HEK293 (cell line): Measurements from ENCODE around the gene PICALM.

ENCODE experiments used
- CTCF ChIA-PET: fragments of 350-600 bp; formaldehyde crosslinking; extraction: SDS; loops from one replicate; lab custom pipeline; 2021; ENCODE audit warnings: antibody characterized with exemption; lab: Yijun Ruan, JAX
- POLR2A ChIA-PET: fragments of 300-600 bp; formaldehyde crosslinking; extraction: SDS; loops from one replicate; lab custom pipeline; 2020; ENCODE audit warnings: antibody characterized with exemption, inconsistent platforms; lab: Yijun Ruan, JAX
- H3K27ac ChIP-seq: fragments of 200-500 bp; sonication (Bioruptor generic); 2 replicates; pipeline ENCODE4 v1.5.1; 2014; ENCODE audit warnings: low read depth, low read length, control low read depth, inconsistent platforms; ENCODE audit errors: extremely low read depth
- H3K36me3 ChIP-seq, 2 experiments: fragments of 200-500 bp in 1 of 2; sonication (Bioruptor generic) in 1 of 2; 1 replicate in 1 of 2; 2 replicates in 1 of 2; pipeline ENCODE4 v1.5.1; 2014 to 2017; ENCODE audit warnings: inconsistent platforms in 2 of 2, low read length in 2 of 2; ENCODE audit not compliant: control insufficient read depth in 2 of 2, insufficient read depth in 1 of 2
- H3K4me1 ChIP-seq: fragments of 200-500 bp; sonication (Bioruptor generic); 2 replicates; pipeline ENCODE4 v1.5.1; 2014; ENCODE audit warnings: mild to moderate bottlenecking, low read length, inconsistent platforms; ENCODE audit not compliant: control insufficient read depth, insufficient read depth
- H3K4me3 ChIP-seq: 2 replicates; pipeline ENCODE4 v1.5.1; 2011; ENCODE audit warnings: low read depth, mild to moderate bottlenecking, control low read depth, low read length, moderate library complexity
- H3K9me3 ChIP-seq: fragments of 200-500 bp; sonication (Bioruptor generic); 2 replicates; pipeline ENCODE4 v1.5.1; 2014; ENCODE audit warnings: low read depth, low read length, inconsistent platforms; ENCODE audit not compliant: control insufficient read depth, insufficient read depth
- ATF2 ChIP-seq: fragments of 450-650 bp; formaldehyde crosslinking; IDR thresholded peaks from 2 replicates; pipeline ENCODE4 v1.5.1; 2016; ENCODE audit warnings: missing biosample characterization, missing genetic modification characterization, low read depth
- HIC1 ChIP-seq: fragments of 450-650 bp; formaldehyde crosslinking; IDR thresholded peaks from 2 replicates; pipeline ENCODE4 v1.5.1; 2016; ENCODE audit warnings: missing biosample characterization, missing genetic modification characterization
- KLF7 ChIP-seq: fragments of 450-650 bp; formaldehyde crosslinking; IDR thresholded peaks from 2 replicates; pipeline ENCODE4 v1.5.1; 2016; ENCODE audit warnings: missing biosample characterization, missing genetic modification characterization, borderline replicate concordance
- TCF7L2 ChIP-seq: IDR thresholded peaks from 2 replicates; pipeline ENCODE4 v1.6.1; 2011; ENCODE audit warnings: low read depth, mild to moderate bottlenecking, inconsistent platforms, low read length, moderate library complexity, borderline replicate concordance
- ZFP37 ChIP-seq: fragments of 450-650 bp; formaldehyde crosslinking; IDR thresholded peaks from 2 replicates; pipeline ENCODE4 v1.5.1; 2016; ENCODE audit warnings: missing biosample characterization, missing genetic modification characterization
- ZNF10 ChIP-seq: fragments of 450-650 bp; formaldehyde crosslinking; IDR thresholded peaks from 2 replicates; pipeline ENCODE4 v1.5.1; 2017; ENCODE audit warnings: missing biosample characterization, missing genetic modification characterization
- ZNF112 ChIP-seq: fragments of 450-650 bp; formaldehyde crosslinking; IDR thresholded peaks from 2 replicates; pipeline ENCODE4 v1.5.0; 2017; ENCODE audit warnings: missing biosample characterization, missing genetic modification characterization
- ZNF169 ChIP-seq: fragments of 450-650 bp; formaldehyde crosslinking; IDR thresholded peaks from 2 replicates; pipeline ENCODE4 v1.5.1; 2016; ENCODE audit warnings: missing biosample characterization, missing genetic modification characterization
- ZNF214 ChIP-seq: fragments of 450-650 bp; formaldehyde crosslinking; IDR thresholded peaks from 2 replicates; pipeline ENCODE4 v1.5.1; 2017; ENCODE audit warnings: missing biosample characterization, mild to moderate bottlenecking, missing genetic modification characterization, borderline replicate concordance
- ZNF280D ChIP-seq: fragments of 450-650 bp; formaldehyde crosslinking; IDR thresholded peaks from 2 replicates; pipeline ENCODE4 v1.5.1; 2016; ENCODE audit warnings: missing biosample characterization, missing genetic modification characterization
- ZNF350 ChIP-seq: fragments of 450-650 bp; formaldehyde crosslinking; IDR thresholded peaks from 2 replicates; pipeline ENCODE4 v1.5.0; 2017; ENCODE audit warnings: missing biosample characterization, mild to moderate bottlenecking, missing genetic modification characterization
- ZNF555 ChIP-seq: fragments of 450-650 bp; formaldehyde crosslinking; conservative IDR thresholded peaks from 2 replicates; pipeline ENCODE4 v1.5.1; 2017; ENCODE audit warnings: missing biosample characterization, mild to moderate bottlenecking, missing genetic modification characterization, inconsistent platforms
- ZNF560 ChIP-seq: fragments of 450-650 bp; formaldehyde crosslinking; IDR thresholded peaks from 2 replicates; pipeline ENCODE4 v1.5.1; 2017; ENCODE audit warnings: missing biosample characterization, missing genetic modification characterization, borderline replicate concordance
- ZNF670 ChIP-seq: fragments of 450-650 bp; formaldehyde crosslinking; IDR thresholded peaks from 2 replicates; pipeline ENCODE4 v1.5.1; 2016; ENCODE audit warnings: missing biosample characterization, missing genetic modification characterization, low read depth
- ZNF747 ChIP-seq: fragments of 450-650 bp; formaldehyde crosslinking; IDR thresholded peaks from 2 replicates; pipeline ENCODE4 v1.5.1; 2016; ENCODE audit warnings: missing biosample characterization, missing genetic modification characterization
- ZNF76 ChIP-seq: fragments of 450-650 bp; formaldehyde crosslinking; IDR thresholded peaks from 2 replicates; pipeline ENCODE4; 2016; ENCODE audit warnings: low read depth, missing biosample characterization, missing genetic modification characterization, borderline replicate concordance
- ZSCAN23 ChIP-seq: fragments of 450-650 bp; formaldehyde crosslinking; IDR thresholded peaks from 2 replicates; pipeline ENCODE4 v1.5.1; 2016; ENCODE audit warnings: missing biosample characterization, missing genetic modification characterization
- TF ChIP-seq, protein P1 (sequence below): fragments of 450-650 bp; formaldehyde crosslinking; IDR thresholded peaks from 2 replicates; pipeline ENCODE4 v1.5.1; 2017; ENCODE audit warnings: missing biosample characterization, mild to moderate bottlenecking, missing genetic modification characterization, moderate library complexity
- TF ChIP-seq, protein P2 (sequence below): fragments of 450-650 bp; formaldehyde crosslinking; IDR thresholded peaks from 2 replicates; pipeline ENCODE4 v1.5.1; 2016; ENCODE audit warnings: missing biosample characterization, missing genetic modification characterization, low read depth
- TF ChIP-seq, protein P3 (sequence below): fragments of 450-650 bp; formaldehyde crosslinking; optimal IDR thresholded peaks from 2 replicates; pipeline ENCODE3; 2016; ENCODE audit warnings: missing biosample characterization, mild to moderate bottlenecking, missing genetic modification characterization

PICALM gene

GRCh38 chr11:86034710-86035109 lies 34.2 kb downstream of the PICALM start (continued):
- no peak for TF ChIP-seq ZNF280D (tag by site-specific recombination)

- H3K36me3 ChIP-seq = peaks cover 4 to 41% of the 10 kb centered on the region in 2 experiments; a peak in 2 of 3 replicates
- ChIA-PET POLR2A (no interaction called here), CTCF (no interaction called here)
- no peaks in the 10 kb centered on the region for H3K4me1 ChIP-seq
- H3K27ac ChIP-seq = no peak overlapping the region
- TF ChIP-seq ZNF112 (tag by site-specific recombination) = no peak
- TF ChIP-seq, protein P1, sequence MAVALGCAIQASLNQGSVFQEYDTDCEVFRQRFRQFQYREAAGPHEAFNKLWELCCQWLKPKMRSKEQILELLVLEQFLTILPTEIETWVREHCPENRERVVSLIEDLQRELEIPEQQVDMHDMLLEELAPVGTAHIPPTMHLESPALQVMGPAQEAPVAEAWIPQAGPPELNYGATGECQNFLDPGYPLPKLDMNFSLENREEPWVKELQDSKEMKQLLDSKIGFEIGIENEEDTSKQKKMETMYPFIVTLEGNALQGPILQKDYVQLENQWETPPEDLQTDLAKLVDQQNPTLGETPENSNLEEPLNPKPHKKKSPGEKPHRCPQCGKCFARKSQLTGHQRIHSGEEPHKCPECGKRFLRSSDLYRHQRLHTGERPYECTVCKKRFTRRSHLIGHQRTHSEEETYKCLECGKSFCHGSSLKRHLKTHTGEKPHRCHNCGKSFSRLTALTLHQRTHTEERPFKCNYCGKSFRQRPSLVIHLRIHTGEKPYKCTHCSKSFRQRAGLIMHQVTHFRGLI = no peak
- TF ChIP-seq ZNF747 (tag by site-specific recombination) = no peak
- no peak for TF ChIP-seq ATF2 (tag by site-specific recombination)
- TF ChIP-seq ZNF560 (tag by site-specific recombination) = no peak
- TF ChIP-seq, protein P2, sequence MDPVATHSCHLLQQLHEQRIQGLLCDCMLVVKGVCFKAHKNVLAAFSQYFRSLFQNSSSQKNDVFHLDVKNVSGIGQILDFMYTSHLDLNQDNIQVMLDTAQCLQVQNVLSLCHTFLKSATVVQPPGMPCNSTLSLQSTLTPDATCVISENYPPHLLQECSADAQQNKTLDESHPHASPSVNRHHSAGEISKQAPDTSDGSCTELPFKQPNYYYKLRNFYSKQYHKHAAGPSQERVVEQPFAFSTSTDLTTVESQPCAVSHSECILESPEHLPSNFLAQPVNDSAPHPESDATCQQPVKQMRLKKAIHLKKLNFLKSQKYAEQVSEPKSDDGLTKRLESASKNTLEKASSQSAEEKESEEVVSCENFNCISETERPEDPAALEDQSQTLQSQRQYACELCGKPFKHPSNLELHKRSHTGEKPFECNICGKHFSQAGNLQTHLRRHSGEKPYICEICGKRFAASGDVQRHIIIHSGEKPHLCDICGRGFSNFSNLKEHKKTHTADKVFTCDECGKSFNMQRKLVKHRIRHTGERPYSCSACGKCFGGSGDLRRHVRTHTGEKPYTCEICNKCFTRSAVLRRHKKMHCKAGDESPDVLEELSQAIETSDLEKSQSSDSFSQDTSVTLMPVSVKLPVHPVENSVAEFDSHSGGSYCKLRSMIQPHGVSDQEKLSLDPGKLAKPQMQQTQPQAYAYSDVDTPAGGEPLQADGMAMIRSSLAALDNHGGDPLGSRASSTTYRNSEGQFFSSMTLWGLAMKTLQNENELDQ = no peak
- no peak for TF ChIP-seq KLF7
- no peak for TF ChIP-seq ZNF214 (tag by site-specific recombination)
- TF ChIP-seq ZNF670 (tag by site-specific recombination) = no peak
- no peak for TF ChIP-seq ZNF555 (tag by site-specific recombination)
- TF ChIP-seq ZNF76 (tag by site-specific recombination) = no peak
- TF ChIP-seq, protein P3, sequence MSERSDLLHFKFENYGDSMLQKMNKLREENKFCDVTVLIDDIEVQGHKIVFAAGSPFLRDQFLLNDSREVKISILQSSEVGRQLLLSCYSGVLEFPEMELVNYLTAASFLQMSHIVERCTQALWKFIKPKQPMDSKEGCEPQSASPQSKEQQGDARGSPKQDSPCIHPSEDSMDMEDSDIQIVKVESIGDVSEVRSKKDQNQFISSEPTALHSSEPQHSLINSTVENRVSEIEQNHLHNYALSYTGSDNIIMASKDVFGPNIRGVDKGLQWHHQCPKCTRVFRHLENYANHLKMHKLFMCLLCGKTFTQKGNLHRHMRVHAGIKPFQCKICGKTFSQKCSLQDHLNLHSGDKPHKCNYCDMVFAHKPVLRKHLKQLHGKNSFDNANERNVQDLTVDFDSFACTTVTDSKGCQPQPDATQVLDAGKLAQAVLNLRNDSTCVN (tag by site-specific recombination) = no peak
- no peak for TF ChIP-seq ZNF10 (tag by site-specific recombination)
- TF ChIP-seq ZNF169 (tag by site-specific recombination) = no peak
- TF ChIP-seq TCF7L2 = no peak
- no peak for TF ChIP-seq HIC1
- TF ChIP-seq ZNF350 = no peak
- TF ChIP-seq ZSCAN23 (tag by site-specific recombination) = no peak
- no peak for TF ChIP-seq ZFP37
- H3K4me3 ChIP-seq = no peak overlapping the region
- H3K9me3 ChIP-seq = no peaks in the 10 kb centered on the region
Measured at GRCh38 chr11:86021377-86021776, 47.5 kb downstream of the PICALM start.
